Measurements from ENCODE around the gene BNIP1.
"Not testable (repeated sequence)": the region's sequence is repeated elsewhere in the genome, so short reads cannot be mapped to it uniquely, and the experiment has no call there.

GRCh38 chr5:173154619-173155018 is 10.3 kb downstream of the BNIP1 start:
- TF ChIP-seq CTCF (IDR thresholded peaks at IDR 0.05; ENCODE audit: borderline replicate concordance, extremely low read depth, low read length, poor library complexity, severe bottlenecking); EZH2 (IDR thresholded peaks at IDR 0.05; ENCODE audit: borderline replicate concordance, low read depth, low read length, severe bottlenecking): not testable (repeated sequence)
